ENCODE data around the gene KCNMA1.

Gene KCNMA1

DNA sequence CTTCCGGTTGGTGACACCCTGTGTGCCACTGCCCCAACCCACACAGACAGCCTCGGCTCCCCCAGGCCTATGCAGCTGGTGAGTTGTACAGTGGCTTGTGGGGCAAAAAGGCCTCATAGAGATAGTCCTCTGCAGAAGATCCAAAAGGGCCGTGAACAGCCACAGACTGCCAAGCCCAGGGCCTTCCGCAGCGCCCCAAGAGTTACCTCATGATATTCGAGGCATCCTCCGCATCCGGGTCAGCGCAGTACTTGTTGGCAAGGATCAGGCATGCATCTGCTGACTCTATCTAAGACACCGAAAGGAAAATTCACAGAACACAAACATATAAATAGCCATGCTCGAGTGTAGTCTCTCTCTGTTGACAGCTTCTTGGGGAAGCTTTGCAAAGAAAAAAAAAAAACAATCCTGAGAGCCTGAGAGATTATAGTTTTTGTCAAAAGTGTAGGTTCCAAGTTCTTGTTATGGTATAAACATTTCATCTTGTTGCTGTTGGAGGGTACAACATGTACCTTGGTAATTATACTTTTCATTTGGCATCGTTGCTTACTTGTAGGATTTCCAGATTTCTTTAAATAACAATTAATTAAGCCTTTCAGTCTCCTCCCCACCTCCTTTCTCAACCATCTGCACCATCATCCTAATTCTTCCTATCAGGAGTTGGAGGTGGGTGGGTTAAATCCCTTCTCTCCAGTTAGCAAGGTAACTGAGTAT, 553.0 kb downstream of the KCNMA1 start:
- TF ChIP-seq Cebpa-rat (IDR thresholded peaks at IDR 0.05): no peak
- no peak overlapping the region for H3K4me3 ChIP-seq
- H3K9me3 ChIP-seq: no peaks in the 10 kb centered on the region
- H3K4me1 ChIP-seq: no peaks in the 10 kb centered on the region
- no peak overlapping the region for H3K27ac ChIP-seq
- H3K27me3 ChIP-seq: no peaks in the 10 kb centered on the region
- H4K20me1 ChIP-seq: no peaks in the 10 kb centered on the region
- no peaks in the 10 kb centered on the region for H3K36me3 ChIP-seq
- no peak overlapping the region for H3K4me2 ChIP-seq
- no peak overlapping the region for H3K9ac ChIP-seq

DNA sequence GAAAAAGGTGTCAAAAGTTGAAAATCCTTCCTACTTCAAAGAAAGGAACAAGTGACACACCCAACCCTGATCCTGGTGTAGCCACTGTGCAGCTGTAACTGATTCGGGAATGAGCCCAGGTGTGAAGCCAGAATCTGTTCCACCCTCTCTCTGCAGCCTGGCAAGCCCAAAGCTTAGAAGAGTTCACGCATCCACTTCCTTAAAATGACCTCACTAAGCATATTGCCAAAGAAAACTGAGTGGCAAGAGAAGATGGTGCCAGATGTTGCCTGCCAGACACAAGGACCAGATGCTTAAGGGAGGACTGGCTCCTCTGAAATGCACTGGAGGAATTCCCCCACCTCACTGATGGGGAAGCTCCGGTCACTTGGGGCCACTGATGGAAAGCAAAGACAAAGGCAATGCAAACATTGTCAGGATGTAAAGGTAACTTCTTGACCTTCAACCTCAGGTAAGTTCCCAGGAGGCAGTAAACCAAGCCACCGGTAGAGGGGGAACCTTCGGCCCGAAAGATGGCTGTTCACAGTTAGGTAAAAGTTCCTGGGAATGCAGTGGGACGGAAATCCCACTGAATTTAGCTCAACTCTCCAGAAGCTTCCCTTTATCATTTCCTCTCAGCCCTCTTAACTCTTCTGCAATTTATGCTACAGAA, 554.9 kb downstream of the KCNMA1 start:
- Histone ChIP-seq H3K9ac (no peak overlapping the region), H3K27me3 (no peaks in the 10 kb centered on the region), H3K9me3 (no peaks in the 10 kb centered on the region), H3K4me3 (no peak overlapping the region), H3K36me3 (no peaks in the 10 kb centered on the region), H3K27ac (no peak overlapping the region), H3K4me1 (no peaks in the 10 kb centered on the region), H4K20me1 (no peaks in the 10 kb centered on the region), H3K4me2 (no peak overlapping the region)
- no peak for TF ChIP-seq Cebpa-rat (IDR thresholded peaks at IDR 0.05)

DNA sequence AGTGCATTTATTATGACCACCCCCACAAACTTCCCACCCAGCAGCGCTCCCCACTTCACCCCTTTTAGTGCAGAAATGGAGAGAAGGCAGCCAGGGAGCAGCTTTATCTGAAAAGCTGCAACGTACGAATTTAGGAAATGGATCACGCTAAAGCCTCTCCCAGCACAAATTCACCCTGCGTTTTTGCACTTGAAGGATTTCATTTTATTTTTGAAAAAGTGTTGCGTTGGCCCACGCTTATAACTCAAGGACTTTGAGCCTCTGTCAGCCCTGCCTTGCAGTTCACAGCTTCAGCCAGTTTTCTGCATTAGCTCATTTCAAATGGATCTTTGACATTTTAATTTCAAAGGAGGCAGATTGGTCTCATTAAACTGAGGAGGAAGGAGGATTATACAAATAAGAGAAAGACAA, 556.1 kb downstream of the KCNMA1 start:
- Histone ChIP-seq H3K4me2 (no peak overlapping the region), H3K9ac (no peak overlapping the region), H3K9me3 (no peaks in the 10 kb centered on the region), H3K4me1 (no peaks in the 10 kb centered on the region), H3K27me3 (no peaks in the 10 kb centered on the region), H4K20me1 (no peaks in the 10 kb centered on the region), H3K36me3 (no peaks in the 10 kb centered on the region), H3K27ac (no peak overlapping the region), H3K4me3 (no peak overlapping the region)
- no peak for TF ChIP-seq Cebpa-rat (IDR thresholded peaks at IDR 0.05)

DNA sequence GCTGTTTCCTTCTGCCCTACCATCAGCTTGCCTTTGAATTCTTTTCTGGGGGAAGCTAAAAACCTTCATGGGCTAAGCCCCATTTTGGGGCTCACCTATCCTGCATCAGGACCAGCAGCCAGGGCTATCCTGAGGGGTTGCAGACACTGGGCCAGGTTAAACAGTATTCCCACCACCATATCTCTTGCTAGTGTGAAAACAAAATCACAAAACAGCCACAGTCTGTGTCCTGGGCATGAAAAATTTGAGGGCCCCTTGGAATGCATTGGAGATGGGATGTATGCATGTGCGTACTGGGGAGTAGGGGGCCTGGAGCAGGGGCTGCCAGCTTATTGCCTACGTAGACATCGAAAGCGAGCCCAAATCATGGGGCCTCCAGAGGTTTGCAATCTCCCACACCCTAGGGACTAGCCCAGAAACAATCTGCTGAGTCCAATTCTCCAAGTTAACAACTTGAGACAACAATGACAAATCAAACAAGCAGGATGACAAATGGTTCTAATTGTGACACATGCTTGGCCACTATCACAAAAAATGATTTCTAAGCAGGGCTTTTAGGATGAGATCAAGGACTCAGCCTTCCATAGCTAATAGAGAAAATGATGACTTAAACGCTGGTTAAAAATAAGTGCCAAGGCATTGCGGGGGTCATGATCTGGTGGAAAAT, 557.1 kb downstream of the KCNMA1 start:
- H3K4me1 ChIP-seq: no peaks in the 10 kb centered on the region
- no peak overlapping the region for H3K4me3 ChIP-seq
- no peaks in the 10 kb centered on the region for H3K36me3 ChIP-seq
- H3K27me3 ChIP-seq: no peaks in the 10 kb centered on the region
- no peaks in the 10 kb centered on the region for H3K9me3 ChIP-seq
- no peak overlapping the region for H3K4me2 ChIP-seq
- no peaks in the 10 kb centered on the region for H4K20me1 ChIP-seq
- H3K9ac ChIP-seq: no peak overlapping the region
- TF ChIP-seq Cebpa-rat (IDR thresholded peaks at IDR 0.05): no peak
- H3K27ac ChIP-seq: no peak overlapping the region

DNA sequence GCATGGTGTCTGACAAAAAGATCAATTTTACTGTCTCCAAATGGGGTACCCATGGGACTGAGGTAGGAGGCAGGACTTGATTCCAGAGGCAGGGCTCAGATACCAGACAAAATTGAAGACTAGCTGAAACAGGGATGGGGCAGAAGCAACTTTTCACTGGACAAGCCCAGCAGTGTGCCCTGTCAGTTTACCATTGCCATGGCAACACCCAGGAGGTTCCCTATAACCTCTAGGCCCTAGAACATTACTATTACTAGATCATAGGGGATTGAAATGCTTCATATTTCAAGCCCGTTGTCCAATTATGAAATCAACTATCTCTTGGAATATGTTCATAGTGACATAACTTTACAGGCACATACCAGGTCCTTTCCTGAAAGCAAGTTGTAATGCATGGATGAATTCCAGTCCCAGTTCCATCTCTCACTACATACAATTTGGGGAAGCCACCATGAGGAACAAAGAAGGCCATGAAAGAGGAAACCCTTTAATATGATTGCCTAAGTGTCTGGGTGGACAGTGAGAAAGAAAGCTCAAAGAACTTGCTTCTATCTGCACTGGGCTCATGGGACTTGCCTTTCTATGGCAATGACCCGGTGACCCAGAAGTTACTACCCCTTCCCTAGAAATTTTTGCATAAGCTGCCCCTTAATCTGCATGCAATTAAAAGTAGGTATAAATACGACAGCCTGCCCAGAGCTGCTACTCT, 557.9 kb downstream of the KCNMA1 start:
- H3K9me3 ChIP-seq: no peaks in the 10 kb centered on the region
- H3K4me3 ChIP-seq: no peak overlapping the region
- no peaks in the 10 kb centered on the region for H4K20me1 ChIP-seq
- H3K4me2 ChIP-seq: no peak overlapping the region
- no peaks in the 10 kb centered on the region for H3K4me1 ChIP-seq
- no peaks in the 10 kb centered on the region for H3K27me3 ChIP-seq
- no peak overlapping the region for H3K27ac ChIP-seq
- no peak overlapping the region for H3K9ac ChIP-seq
- H3K36me3 ChIP-seq: no peaks in the 10 kb centered on the region
- TF ChIP-seq Cebpa-rat (IDR thresholded peaks at IDR 0.05): no peak

DNA sequence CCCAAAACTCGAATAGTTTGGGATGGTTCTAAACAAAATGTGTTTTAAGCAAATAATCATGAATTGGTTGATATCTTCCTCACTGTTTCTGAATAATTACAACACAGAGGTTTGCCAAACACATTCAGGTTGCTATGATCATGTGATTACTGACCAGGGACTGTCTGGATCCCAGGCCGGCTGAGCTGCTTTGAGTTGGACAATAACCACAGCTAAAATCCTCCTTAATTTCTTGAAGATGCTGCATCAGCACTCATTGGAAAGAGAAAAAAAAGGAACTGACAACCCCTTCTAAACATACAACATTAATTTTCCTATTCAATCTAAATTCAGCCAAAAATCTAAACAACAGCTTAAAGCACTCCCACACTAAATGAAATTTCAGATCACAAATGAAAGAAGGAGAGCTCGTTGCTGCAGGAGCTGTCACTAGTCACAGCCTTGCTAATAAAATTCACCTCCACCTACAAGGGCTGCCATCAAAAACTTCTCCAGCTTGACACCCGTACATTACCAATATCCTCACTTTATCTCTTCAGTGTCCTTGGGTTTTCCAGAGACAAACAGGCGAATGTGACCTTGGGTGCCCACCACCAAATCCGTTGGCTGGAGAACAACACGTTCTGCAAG, 560.2 kb downstream of the KCNMA1 start:
- H3K4me3 ChIP-seq: no peak overlapping the region
- TF ChIP-seq Cebpa-rat (IDR thresholded peaks at IDR 0.05): no peak
- no peaks in the 10 kb centered on the region for H3K27me3 ChIP-seq

DNA sequence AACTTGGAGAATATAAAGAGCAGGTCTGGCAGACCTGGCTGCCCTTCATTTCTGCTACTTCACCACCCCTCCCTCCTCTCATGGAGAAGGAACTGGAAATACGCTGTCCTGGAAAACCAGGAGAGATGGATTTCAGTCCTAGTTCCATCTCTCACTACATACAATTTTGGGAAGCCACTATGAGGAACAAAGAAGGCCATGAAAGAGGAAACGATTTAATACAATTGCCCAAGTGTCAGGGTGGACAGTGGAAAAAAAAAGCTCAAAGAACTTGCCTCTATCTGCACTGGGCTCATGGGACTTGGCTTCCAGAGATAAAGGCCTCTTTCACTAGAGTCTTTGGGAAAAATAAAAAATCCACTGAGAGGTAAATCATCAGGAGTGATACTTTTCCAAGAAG, 561.7 kb downstream of the KCNMA1 start:
- no peaks in the 10 kb centered on the region for H3K27me3 ChIP-seq
- H3K4me3 ChIP-seq: no peak overlapping the region
- no peak for TF ChIP-seq Cebpa-rat (IDR thresholded peaks at IDR 0.05)
- H4K20me1 ChIP-seq: no peaks in the 10 kb centered on the region
- H3K9ac ChIP-seq: no peak overlapping the region
- no peaks in the 10 kb centered on the region for H3K36me3 ChIP-seq
- H3K27ac ChIP-seq: no peak overlapping the region
- no peaks in the 10 kb centered on the region for H3K9me3 ChIP-seq
- no peak overlapping the region for H3K4me2 ChIP-seq
- peaks cover 7% of the 10 kb centered on the region for H3K4me1 ChIP-seq

More for the DNA sequence above, 560.2 kb downstream of the KCNMA1 start:
- Histone ChIP-seq H3K4me2 (no peak overlapping the region), H3K4me1 (no peaks in the 10 kb centered on the region), H4K20me1 (no peaks in the 10 kb centered on the region), H3K36me3 (no peaks in the 10 kb centered on the region), H3K9ac (no peak overlapping the region), H3K27ac (no peak overlapping the region), H3K9me3 (no peaks in the 10 kb centered on the region)

DNA sequence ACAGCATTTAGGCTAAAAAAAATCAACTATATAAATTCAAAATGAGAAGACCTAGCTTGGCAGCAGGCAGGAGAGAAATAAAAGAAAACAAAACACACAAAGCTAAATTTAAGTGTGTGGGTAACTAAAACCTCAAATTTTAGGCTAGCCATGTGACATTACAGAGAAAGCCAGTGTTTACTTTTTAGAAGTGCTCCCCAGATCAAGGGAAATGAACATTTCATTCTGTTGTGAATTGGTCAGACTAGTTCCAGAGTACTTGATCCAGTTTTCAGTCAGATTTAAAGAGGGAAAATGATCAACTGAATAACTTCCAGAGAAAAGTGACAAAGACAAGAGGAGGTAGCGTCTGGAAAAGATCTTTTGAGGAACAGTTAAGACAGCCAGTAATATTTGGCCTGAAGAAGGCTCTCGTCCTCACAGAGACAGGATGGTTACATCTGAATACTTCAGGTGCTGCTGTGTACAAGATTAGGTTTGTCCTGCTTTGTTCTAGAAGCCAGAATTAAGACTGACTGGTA, 563.4 kb downstream of the KCNMA1 start:
- Histone ChIP-seq H4K20me1 (no peaks in the 10 kb centered on the region), H3K36me3 (no peaks in the 10 kb centered on the region), H3K9me3 (no peaks in the 10 kb centered on the region), H3K9ac (no peak overlapping the region), H3K4me1 (peaks cover 10% of the 10 kb centered on the region), H3K4me2 (no peak overlapping the region), H3K27ac (no peak overlapping the region), H3K27me3 (no peaks in the 10 kb centered on the region), H3K4me3 (no peak overlapping the region)
- no peak for TF ChIP-seq Cebpa-rat (IDR thresholded peaks at IDR 0.05)

DNA sequence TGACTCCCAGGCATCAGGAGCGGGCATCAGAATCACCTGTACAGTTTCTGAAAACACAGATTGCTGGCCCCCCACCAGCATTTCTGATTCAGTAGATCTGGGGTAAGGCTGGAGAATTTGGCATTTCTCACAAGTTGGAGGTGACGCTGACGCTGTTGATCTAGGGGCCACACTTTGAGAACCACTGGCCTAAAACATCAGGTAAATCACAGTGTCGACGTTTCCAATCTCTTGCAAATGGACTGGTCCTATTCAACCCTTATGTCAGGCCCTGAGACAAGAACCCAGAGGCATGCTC, 564.0 kb downstream of the KCNMA1 start:
- Histone ChIP-seq H3K27me3 (no peaks in the 10 kb centered on the region), H3K9ac (no peak overlapping the region), H4K20me1 (no peaks in the 10 kb centered on the region), H3K9me3 (no peaks in the 10 kb centered on the region), H3K36me3 (no peaks in the 10 kb centered on the region), H3K27ac (no peak overlapping the region), H3K4me3 (no peak overlapping the region), H3K4me1 (peaks cover 10% of the 10 kb centered on the region), H3K4me2 (no peak overlapping the region)
- TF ChIP-seq Cebpa-rat (IDR thresholded peaks at IDR 0.05): no peak
